Neural progenitor cell (in vitro differentiated cells): Measurements from ENCODE around the gene SLC41A3.

Source experiments
- EZH2 ChIP-seq: fragments of 200-600 bp; sonication (generic); IDR thresholded peaks from 2 replicates; pipeline ENCODE4 v1.6.1; 2017; ENCODE audit warnings: antibody characterized with exemption, mild to moderate bottlenecking, moderate library complexity
- EZH2phosphoT487 ChIP-seq: fragments of 200-600 bp; sonication (generic); IDR thresholded peaks from 2 replicates; pipeline ENCODE4 v1.6.1; 2017; ENCODE audit warnings: antibody characterized with exemption
- TF ChIP-seq, protein P1 (sequence below): fragments of 200-600 bp; sonication (generic); IDR thresholded peaks from 2 replicates; pipeline ENCODE4 v1.5.1; 2017; ENCODE audit warnings: antibody characterized with exemption, mild to moderate bottlenecking

- TF ChIP-seq, protein P1, sequence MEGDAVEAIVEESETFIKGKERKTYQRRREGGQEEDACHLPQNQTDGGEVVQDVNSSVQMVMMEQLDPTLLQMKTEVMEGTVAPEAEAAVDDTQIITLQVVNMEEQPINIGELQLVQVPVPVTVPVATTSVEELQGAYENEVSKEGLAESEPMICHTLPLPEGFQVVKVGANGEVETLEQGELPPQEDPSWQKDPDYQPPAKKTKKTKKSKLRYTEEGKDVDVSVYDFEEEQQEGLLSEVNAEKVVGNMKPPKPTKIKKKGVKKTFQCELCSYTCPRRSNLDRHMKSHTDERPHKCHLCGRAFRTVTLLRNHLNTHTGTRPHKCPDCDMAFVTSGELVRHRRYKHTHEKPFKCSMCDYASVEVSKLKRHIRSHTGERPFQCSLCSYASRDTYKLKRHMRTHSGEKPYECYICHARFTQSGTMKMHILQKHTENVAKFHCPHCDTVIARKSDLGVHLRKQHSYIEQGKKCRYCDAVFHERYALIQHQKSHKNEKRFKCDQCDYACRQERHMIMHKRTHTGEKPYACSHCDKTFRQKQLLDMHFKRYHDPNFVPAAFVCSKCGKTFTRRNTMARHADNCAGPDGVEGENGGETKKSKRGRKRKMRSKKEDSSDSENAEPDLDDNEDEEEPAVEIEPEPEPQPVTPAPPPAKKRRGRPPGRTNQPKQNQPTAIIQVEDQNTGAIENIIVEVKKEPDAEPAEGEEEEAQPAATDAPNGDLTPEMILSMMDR = no peak
- TF ChIP-seq EZH2 = no peak
- TF ChIP-seq EZH2phosphoT487 = no peak
Measured at GRCh38 chr3:126121632-126122031, 37.7 kb upstream of the SLC41A3 start.
